AG20443 (cell line): ENCODE data around the gene ARHGAP4.

Source experiments
- DNase-seq: peaks from one replicate; pipeline ENCODE4 v3.0.0; 2012; ENCODE audit warnings: low spot score, mixed read lengths

Gene ARHGAP4

DNA sequence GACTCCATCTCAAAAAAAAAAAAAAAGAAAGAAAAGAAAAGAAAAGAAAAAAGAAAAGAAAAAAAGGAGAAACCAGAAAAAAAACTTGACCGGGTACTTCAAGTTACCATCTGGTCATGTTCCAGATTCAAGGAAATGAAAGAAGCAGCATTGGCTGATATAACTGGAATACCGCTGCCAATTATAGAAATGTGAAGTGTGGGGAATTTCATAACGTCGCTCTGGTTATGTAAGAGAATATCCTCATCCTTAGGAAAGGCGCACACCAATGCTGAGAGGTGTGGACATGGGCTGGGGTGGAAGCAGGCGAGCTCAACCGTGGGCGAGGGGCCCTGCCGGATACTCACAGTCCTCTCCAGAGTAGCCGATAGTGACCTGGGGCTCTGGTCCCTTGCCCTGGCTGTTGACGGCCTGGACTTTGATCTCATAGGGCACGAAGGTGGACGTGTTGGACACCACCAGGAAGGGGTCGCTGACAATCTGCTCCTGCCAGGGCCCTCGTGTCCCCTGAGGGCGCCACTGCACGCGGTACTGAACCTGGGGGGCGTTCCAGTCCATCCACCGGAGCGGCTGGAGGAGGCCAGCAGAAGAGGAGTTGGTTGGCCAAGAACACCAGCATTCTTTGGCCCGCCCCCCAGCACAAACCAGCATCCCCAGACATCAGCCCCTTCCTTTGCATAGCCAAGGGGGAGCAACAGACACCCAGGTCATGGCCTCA is 59.6 kb downstream of the ARHGAP4 start:
- no peak for DNase-seq

DNA sequence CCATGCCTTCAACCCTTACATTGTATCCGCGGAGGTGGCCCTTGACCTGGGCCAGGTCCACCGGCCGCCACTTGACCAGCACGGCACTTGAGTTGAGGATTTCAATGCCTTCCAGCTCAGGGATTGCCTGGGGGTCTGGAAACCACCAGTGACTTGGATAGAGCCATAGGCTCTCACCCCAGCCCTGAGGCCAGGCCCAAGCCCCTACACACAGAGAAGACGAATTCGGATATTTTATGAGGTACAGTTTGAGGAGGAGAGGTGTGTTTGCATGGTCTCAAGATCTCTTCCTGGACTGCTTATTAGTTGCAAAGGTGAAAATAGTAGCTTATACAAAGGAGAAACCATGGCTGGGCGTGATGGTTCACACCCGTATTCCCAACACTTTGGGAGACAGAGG is 60.4 kb downstream of the ARHGAP4 start:
- no peak for DNase-seq

DNA sequence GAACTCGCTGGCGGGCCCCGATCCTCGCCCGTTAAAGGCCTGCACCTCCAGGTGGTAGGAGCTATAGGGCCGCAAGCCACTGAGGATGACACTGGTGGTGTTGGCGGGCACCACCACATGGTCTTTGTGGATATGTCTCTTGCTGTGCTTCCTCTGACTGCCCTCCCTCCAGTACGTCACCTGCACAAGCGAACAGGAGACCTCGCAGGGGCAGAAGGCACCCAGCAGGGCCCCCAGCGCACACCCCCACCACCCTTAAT is 60.8 kb downstream of the ARHGAP4 start:
- no peak for DNase-seq

DNA sequence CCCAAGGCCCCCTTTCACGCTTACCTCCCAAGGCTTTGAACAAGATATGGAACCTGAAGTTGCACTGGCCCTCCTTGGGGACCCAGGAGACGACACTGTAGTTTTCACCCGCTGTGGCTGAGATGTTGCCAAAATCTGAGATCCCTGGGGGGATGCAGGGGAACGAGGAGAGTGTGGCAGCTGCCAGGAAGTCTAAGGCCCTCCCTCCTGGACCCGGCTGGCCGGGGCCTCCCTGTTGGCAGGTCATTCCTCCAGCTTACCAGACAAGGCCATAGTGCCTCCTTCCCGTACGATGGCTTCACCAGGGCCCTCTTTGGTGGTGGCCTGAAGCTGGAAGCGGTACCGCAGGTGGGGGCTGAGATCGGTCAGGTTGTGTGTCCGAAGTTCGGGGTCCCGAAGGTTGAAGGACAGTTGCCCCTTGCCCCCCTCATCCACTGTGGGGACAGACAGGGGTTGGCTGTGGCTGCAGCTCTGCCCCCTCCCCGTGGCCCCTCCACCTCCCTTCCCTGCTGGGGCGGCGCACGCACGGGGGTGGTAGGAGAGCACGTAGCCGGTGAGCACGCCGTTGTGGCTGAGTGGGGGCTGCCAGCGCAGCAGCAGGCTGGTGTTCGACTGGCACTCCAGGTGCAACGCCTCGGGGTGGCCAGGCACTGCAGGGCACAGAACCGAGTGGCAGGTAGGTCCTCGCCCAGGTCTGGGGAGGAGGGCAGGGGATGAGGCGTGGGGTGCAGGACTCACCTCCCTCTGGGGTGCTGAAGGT is 61.3 kb downstream of the ARHGAP4 start:
- DNase-seq = no peak

DNA sequence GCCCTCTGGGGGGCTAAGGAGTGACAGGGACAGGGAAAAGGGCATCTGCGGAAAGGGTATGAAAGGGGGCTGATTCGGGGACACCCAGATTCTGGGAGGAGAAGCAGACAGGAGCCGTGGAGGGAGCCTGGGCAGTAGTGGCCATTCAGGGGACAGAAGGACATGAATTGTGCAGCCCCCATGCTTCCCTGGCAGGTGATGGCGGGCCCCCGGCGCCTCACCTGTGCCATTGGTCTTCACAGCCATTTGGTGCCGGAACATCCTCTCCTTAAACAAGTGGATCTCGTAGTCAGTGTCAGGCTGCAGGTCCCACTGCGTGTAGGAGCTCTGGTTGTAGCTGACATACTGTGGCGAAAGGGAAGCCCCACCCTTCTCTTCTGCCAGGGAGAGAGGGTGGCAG is 62.0 kb downstream of the ARHGAP4 start:
- DNase-seq = no peak

DNA sequence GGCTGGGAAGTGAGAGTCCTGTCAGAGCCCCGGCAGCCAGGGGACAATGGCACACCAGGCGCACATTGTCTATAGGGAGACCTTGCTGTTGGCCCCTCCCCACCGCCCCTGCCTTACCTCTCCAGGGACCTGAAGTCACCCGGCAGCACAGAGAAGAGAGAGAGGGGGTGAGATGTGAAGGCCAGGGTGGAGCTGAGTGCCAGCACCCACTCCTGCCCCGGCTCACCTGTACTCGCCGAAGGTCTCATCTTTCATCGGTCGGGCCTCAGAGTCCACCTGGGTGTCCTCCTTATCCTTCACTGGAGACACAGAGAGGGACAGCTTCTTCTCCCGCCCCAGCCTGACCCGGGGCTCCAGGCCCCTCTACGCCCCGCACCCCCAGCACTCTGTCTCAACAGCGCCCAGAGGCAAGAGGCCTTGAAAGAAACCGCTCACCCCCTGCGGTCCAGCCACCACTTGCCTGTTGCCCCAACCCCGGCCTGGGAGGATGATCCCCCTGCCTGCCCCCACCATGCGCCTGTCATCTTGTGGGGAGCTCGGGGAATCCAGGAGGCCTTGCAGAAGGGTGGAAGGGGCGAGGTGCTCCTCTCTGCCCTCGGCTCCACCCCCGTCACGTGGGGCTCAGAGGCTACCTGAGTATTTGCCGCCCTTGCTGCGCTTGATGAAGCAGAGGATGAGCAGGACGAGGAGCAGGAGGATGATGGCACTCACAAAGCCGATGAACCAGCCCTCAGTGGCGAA is 62.6 kb downstream of the ARHGAP4 start:
- DNase-seq = no peak

DNA sequence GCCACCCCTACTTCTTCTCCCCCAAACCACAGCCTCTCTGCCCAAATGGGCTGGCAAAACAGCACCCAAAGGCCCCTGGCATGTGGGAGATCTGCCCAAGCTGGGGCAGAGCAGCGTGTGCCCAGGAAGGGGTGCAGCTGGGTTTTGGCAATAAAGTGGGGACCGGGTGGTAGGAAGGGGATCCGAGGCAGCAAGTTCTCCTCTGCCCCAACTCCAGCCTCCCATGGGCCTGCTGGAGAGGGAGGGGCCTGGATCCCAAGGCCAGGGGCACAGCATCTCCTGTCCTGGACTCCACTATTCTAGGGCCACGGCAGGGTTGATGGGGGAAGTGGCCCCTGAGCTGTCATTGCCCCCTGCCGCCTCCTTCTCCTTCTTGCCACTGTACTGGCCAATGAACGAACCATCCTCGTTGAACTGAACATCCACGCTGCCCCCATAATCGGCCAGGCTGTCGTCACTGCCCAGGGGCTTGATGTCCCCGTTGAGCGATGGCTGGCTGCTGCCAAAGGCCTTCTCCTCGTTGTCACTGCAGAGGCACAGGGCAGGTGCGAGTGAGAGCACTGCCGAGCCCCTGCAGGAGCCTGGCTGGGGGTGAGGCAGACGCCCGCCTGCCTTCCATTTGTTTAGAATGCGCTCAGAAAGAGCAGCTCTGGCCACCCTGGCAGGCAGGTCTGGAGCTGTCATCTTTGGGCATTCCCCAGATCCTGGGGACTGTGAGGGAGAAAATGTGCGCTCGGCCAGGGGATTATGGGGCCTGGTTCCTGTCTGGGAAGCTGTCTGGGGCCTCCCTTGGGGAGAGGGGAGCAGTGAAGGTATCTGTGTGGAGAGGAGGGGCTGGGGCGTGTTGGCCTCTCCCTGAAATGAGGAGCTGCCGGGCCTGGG is 63.5 kb downstream of the ARHGAP4 start:
- no peak for DNase-seq

DNA sequence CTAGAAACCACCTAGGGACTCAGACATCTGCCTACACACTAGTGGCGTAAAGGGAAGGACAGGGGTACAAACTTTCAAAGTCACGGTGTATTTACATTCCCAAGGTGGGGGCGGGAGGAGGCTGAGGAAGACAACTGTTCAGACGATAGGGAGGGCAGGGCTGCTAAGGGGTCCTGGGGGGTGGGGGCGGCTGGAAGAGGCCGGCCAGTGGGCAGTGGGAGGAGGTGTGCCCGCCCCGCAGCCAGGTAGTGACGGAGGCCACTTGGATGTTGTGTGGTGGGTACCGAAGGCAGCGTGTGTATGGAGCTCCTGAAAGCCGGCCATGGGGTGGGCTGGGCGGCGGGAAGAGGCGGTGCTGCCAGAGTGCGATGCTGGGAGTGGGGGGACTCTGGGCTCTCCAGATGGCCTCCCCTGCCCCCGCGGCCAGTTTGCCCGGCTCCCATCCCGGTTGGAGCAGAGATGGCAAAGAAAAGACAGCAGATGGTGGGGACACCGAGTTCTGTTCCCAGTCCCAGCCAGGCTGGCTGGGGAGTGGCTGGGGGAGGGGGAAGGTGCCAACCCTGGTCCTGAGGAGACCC is 64.2 kb downstream of the ARHGAP4 start:
- no peak for DNase-seq

DNA sequence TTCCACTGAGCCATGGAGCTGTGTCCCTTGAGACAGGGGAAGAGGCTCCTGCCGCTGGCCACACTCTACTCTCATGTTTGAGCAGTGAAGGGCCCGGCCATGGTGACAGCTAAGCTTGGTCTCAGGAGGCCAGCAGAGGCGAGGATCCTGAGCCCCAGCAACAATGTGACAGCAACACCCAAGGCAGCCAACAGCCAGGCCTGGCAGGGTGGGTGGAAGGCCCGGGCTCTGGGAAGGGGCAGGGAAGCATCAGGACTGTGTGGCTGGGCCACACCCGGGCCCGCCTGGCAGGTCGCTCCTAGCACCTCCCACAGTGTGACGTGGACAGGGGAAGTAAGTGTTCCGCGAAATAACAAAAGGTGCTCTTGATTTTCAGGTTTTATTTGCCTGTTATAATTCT is 64.9 kb downstream of the ARHGAP4 start:
- peak; percentile 1 for DNase-seq
